Esophagus squamous epithelium (tissue), 4 donors: ENCODE measurements around the gene DRD2.

Experiments
- POLR2A ChIP-seq, 4 donors: fragments of 450-650 bp; IDR thresholded peaks; one replicate each; pipeline ENCODE4 v1.6.1; 2017; ENCODE audit warnings: antibody characterized with exemption in 4 of 4, mild to moderate bottlenecking in 4 of 4, moderate library complexity in 3 of 4
- TF ChIP-seq, protein P1 (sequence below), 6 experiments: fragments of 450-650 bp in 4 of 6; fragments of 200-600 bp in 2 of 6; sonication (generic) in 2 of 6; IDR thresholded peaks; one replicate each; pipeline ENCODE4 v1.5.1; 2016 to 2019; ENCODE audit warnings: antibody characterized with exemption in 6 of 6, mild to moderate bottlenecking in 4 of 6, moderate library complexity in 4 of 6

DNA sequence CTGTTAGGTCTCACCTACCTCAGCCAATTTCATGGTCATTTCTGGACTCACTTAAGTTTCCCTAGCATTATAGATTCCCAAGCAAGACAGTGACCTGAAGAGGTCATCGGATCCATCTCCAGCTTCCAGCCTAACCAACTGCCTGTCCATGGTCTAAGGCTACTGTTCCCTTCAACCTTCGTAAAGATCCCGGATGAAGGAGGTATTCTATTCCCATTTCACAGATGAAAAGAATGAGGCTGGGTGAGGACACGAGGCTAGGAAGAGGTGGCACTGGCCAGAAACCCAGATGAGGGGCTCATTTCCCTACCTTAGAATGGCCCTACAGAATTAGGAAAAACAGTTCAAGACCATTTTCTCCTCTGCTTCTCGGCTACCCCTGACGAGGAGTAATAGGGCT, 31.3 kb upstream of the DRD2 start:
- TF ChIP-seq, protein P1, sequence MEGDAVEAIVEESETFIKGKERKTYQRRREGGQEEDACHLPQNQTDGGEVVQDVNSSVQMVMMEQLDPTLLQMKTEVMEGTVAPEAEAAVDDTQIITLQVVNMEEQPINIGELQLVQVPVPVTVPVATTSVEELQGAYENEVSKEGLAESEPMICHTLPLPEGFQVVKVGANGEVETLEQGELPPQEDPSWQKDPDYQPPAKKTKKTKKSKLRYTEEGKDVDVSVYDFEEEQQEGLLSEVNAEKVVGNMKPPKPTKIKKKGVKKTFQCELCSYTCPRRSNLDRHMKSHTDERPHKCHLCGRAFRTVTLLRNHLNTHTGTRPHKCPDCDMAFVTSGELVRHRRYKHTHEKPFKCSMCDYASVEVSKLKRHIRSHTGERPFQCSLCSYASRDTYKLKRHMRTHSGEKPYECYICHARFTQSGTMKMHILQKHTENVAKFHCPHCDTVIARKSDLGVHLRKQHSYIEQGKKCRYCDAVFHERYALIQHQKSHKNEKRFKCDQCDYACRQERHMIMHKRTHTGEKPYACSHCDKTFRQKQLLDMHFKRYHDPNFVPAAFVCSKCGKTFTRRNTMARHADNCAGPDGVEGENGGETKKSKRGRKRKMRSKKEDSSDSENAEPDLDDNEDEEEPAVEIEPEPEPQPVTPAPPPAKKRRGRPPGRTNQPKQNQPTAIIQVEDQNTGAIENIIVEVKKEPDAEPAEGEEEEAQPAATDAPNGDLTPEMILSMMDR (IDR thresholded peaks at IDR 0.05): no peak
- no peak for TF ChIP-seq POLR2A (IDR thresholded peaks at IDR 0.05)
